Endodermal cell (in vitro differentiated cells): Measurements from ENCODE around the gene PHF12. TPM values are rescaled to one million over a fixed set of nuclear protein-coding genes. Genes with fewer than 3 reads are reported as not detected.

Experiments
- DNase-seq: peaks from one replicate; pipeline ENCODE4 v3.0.0-alpha.2; 2017
- H3K27ac ChIP-seq: 2 replicates; pipeline ENCODE4 v1.5.1; 2013; ENCODE audit warnings: mild to moderate bottlenecking, low read depth, low read length, moderate library complexity
- H3K27me3 ChIP-seq: 2 replicates; pipeline ENCODE4 v1.6.1; 2013; ENCODE audit warnings: mild to moderate bottlenecking, low read length, moderate library complexity; ENCODE audit not compliant: insufficient read depth, control insufficient read depth, poor library complexity, severe bottlenecking
- H3K36me3 ChIP-seq: 2 replicates; pipeline ENCODE4 v1.7.0; 2013; ENCODE audit warnings: mild to moderate bottlenecking, low read length, moderate library complexity; ENCODE audit not compliant: control insufficient read depth, insufficient read depth
- H3K4me1 ChIP-seq: one replicate; pipeline ENCODE4 v1.7.0; 2013; ENCODE audit warnings: low read length; ENCODE audit not compliant: control insufficient read depth, insufficient read depth
- H3K4me3 ChIP-seq: 2 replicates; pipeline ENCODE4 v1.5.1; 2013; ENCODE audit warnings: mild to moderate bottlenecking, low read length, moderate library complexity
- H3K9ac ChIP-seq: 2 replicates; pipeline ENCODE4 v1.6.1; 2013; ENCODE audit warnings: mild to moderate bottlenecking, low read length, moderate library complexity; ENCODE audit not compliant: poor library complexity, severe bottlenecking; ENCODE audit errors: extremely low read depth
- H3K9me3 ChIP-seq: 2 replicates; pipeline ENCODE4 v1.6.1; 2013; ENCODE audit warnings: mild to moderate bottlenecking, low read length, moderate library complexity; ENCODE audit not compliant: control insufficient read depth
- H3K27ac Mint-ChIP-seq: 2 replicates; pipeline ENCODE4 v1.8.0; 2020; ENCODE audit warnings: mixed read lengths
- H3K27me3 Mint-ChIP-seq: 2 replicates; pipeline ENCODE4 v1.8.0; 2021; ENCODE audit warnings: mild to moderate bottlenecking, mixed read lengths; ENCODE audit not compliant: insufficient read depth
- H3K36me3 Mint-ChIP-seq: 2 replicates; pipeline ENCODE4 v1.8.0; 2020; ENCODE audit warnings: low read depth, mixed read lengths
- H3K4me1 Mint-ChIP-seq: 2 replicates; pipeline ENCODE4 v1.8.0; 2020; ENCODE audit warnings: mixed read lengths
- H3K4me3 Mint-ChIP-seq: 2 replicates; pipeline ENCODE4 v1.8.0; 2020; ENCODE audit warnings: mild to moderate bottlenecking, moderate library complexity, mixed read lengths
- H3K9me3 Mint-ChIP-seq: 2 replicates; pipeline ENCODE4 v1.8.0; 2020; ENCODE audit warnings: mild to moderate bottlenecking, mixed read lengths
- CTCF ChIP-seq: fragments of 200-600 bp; sonication (generic); conservative IDR thresholded peaks from 2 replicates; pipeline ENCODE4 v1.5.0; 2021; ENCODE audit warnings: antibody characterized with exemption, mild to moderate bottlenecking
- WGBS, 2 experiments: methylation state at CpG; one replicate each; pipeline versions ENCODE4 v1.1.5 to v1.1.7; 2013; ENCODE audit warnings: missing lambda C conversion rate in 2 of 2, mixed read lengths in 1 of 2; ENCODE audit not compliant: insufficient coverage in 1 of 2, insufficient read length in 1 of 2; 5-methylcytosine and 5-hydroxymethylcytosine counted together
- total RNA-seq, 2 donors: library from RNA; stranded (reverse); fragmentation: NEBNext Ultra II Directional in 1 of 2; extraction: Animal tissue kit (Norgen Biotek cat#: 25700) in 1 of 2; gene quantifications; 2 replicates in 1 of 2; 3 replicates in 1 of 2; pipeline ENCODE4 v1.2.1, GENCODE V29; 2021

Gene PHF12
- total RNA-seq, 2 donors from 2014 or later = 60.0 to 61.0 TPM

- peaks cover 30% of the 10 kb centered on the region for H3K27me3 ChIP-seq
- H3K36me3 ChIP-seq = no peaks in the 10 kb centered on the region
- H3K9me3 ChIP-seq = no peaks in the 10 kb centered on the region
- no peak overlapping the region for H3K27ac ChIP-seq
- H3K4me3 Mint-ChIP-seq = no peak overlapping the region
- TF ChIP-seq CTCF = no peak
- H3K27ac Mint-ChIP-seq = no peak overlapping the region
- H3K4me1 ChIP-seq = peaks cover 7% of the 10 kb centered on the region
- H3K9ac ChIP-seq = no peak overlapping the region
- peaks cover 47% of the 10 kb centered on the region for H3K27me3 Mint-ChIP-seq
- H3K4me1 Mint-ChIP-seq = peaks cover 7% of the 10 kb centered on the region
- no peaks in the 10 kb centered on the region for H3K9me3 Mint-ChIP-seq
- 94 to 96% methylated on average over 2 of the region's 2 CpGs for WGBS, 2 experiments
- DNase-seq = no peak
- H3K36me3 Mint-ChIP-seq = no peaks in the 10 kb centered on the region
- H3K4me3 ChIP-seq = no peak overlapping the region
Observed at GRCh38 chr17:28978356-28978964, 27.1 kb upstream of the PHF12 start.

- no peak overlapping the region for H3K9ac ChIP-seq
- H3K4me1 Mint-ChIP-seq = peaks cover under 1% of the 10 kb centered on the region
- H3K9me3 ChIP-seq = no peaks in the 10 kb centered on the region
- H3K36me3 Mint-ChIP-seq = no peaks in the 10 kb centered on the region
- H3K27me3 ChIP-seq = peaks cover 30% of the 10 kb centered on the region
- no peak for TF ChIP-seq CTCF
- 94 to 100% methylated on average over 3 to 8 of the region's 8 CpGs for WGBS, 2 experiments
- no peaks in the 10 kb centered on the region for H3K36me3 ChIP-seq
- no peak overlapping the region for H3K4me3 ChIP-seq
- peaks cover 3% of the 10 kb centered on the region for H3K4me1 ChIP-seq
- no peak overlapping the region for H3K27ac ChIP-seq
- H3K27ac Mint-ChIP-seq = no peak overlapping the region
- DNase-seq = no peak
- H3K27me3 Mint-ChIP-seq = peaks cover 45% of the 10 kb centered on the region
- no peak overlapping the region for H3K4me3 Mint-ChIP-seq
- no peaks in the 10 kb centered on the region for H3K9me3 Mint-ChIP-seq
Observed at GRCh38 chr17:28977659-28978355, 26.5 kb upstream of the PHF12 start.

- H3K27ac Mint-ChIP-seq = no peak overlapping the region
- peaks cover 49% of the 10 kb centered on the region for H3K27me3 Mint-ChIP-seq
Observed at GRCh38 chr17:28975646-28976045, 24.3 kb upstream of the PHF12 start.

More at GRCh38 chr17:28975646-28976045, 24.3 kb upstream of the PHF12 start:
- no peak overlapping the region for H3K4me3 Mint-ChIP-seq
- Histone ChIP-seq H3K27ac (no peak overlapping the region), H3K36me3 (no peaks in the 10 kb centered on the region), H3K4me3 (no peak overlapping the region), H3K9ac (no peak overlapping the region), H3K9me3 (no peaks in the 10 kb centered on the region), H3K27me3 (peaks cover 30% of the 10 kb centered on the region), H3K4me1 (peaks cover 8% of the 10 kb centered on the region)
- no peak for DNase-seq
- no peaks in the 10 kb centered on the region for H3K9me3 Mint-ChIP-seq
- 95 to 96% methylated on average over 4 to 5 of the region's 5 CpGs for WGBS, 2 experiments
- no peaks in the 10 kb centered on the region for H3K36me3 Mint-ChIP-seq
- H3K4me1 Mint-ChIP-seq = peaks cover 4% of the 10 kb centered on the region
- TF ChIP-seq CTCF = no peak
